GM18517 (cell line): Measurements from ENCODE around the gene GJA10.
"Not testable (repeated sequence)": the region's sequence is repeated elsewhere in the genome, so short reads cannot be mapped to it uniquely, and the experiment has no call there.

Experiments used
- ATAC-seq: cut with Tn5 transposase; IDR thresholded peaks from one replicate; pipeline ENCODE4 v1.9.1; 2021; ENCODE audit warnings: mild to moderate bottlenecking, moderate library complexity; ENCODE audit not compliant: unreplicated experiment

The GJA10 gene

DNA sequence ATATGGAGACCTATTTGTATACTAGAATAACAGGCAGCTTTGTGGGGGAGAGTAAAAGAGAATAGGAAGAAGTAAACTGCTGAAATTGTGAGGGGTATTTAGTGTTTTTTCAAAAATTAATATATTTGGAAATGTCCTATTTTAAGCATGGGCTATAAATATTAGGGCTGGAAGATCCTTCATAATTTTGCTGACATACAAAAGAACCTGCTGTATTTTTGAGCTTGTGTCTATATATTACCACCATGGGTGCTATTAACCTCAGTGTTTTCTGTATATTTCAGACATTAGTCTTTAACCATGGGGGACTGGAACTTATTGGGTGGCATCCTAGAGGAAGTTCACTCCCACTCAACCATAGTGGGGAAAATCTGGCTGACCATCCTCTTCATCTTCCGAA lies at the start of gene GJA10:
GJA10 (plus strand) TSS at position 301 of the 400 bp plus-strand sequence; CDS start at position 301, 0 bp downstream.
- no peak for ATAC-seq

DNA sequence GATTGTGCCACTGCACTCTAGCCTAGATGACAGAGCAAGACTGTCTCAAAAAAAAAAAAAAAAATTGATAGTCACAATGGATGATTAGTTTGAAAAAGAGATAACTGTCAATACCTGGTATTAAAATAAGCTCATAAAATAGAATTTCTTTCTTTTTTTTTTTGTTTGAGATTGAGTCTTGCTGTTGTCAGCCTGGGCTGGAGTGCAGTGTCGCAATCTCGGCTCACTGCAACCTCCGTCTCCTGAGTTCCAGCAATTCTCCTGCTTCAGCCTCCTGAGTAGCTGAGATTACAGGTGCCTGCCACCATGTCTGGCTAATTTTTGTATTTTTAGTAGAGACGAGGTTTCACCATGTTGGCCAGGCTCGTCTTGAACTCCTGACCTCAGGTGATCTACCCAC lies 46.8 kb upstream of the GJA10 start:
- not testable (repeated sequence) for ATAC-seq

DNA sequence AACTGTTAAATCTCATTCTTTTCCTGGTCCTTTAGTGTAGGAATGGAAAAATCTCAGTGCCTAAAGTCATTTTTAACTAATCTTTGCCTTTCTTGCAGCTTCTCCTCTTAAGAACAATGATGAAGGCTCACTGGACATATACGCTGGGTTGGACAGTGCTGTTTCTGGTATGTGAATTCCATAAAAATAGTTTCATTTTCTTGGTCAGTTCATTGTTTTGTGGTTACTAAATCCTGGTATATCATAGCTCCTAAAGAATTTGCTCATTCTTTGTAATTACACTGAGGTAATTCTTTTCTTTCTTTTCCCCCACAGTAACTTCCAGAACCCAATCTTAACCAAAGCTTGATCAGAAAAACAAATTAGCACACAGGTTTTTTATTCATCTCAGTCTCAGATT lies 41.2 kb upstream of the GJA10 start:
- ATAC-seq = no peak

DNA sequence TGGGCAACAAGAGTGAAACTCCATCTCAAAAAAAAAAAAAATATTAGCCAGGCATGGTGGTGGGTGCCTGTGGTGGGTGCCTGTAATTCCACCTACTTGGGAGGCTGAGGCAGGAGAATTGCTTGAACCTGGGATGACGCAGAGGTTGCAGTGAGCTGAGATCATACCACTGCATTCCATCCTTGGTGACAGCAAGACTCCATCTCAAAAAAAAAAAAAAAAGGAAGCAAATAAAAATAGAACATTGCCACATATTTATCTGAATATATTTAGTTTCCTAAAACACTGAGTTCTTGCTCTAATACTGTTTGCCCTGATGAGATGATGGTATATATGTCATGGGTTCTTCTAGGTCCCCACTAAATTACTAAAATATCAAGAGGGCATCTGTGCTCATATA lies 36.2 kb upstream of the GJA10 start:
- ATAC-seq = no peak

DNA sequence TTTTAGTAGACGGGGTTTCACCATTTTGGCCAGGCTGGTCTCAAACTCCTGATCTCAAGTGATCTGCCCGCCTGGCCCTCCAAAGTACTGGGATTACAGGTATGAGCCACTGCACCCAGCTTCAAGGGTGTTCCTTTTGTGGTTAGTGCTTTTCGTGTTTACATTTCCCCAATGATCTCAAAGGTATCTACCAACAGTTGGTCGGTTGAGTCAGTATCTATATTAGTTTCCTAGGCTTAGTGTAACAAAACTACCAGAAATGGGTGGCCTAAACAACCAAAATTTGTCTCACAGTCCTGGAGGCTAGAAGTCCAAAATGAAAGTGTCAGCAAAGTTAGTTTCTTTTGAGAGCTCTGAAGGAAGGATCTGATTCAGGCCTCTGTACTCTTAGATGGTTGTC lies 34.5 kb upstream of the GJA10 start:
- no peak for ATAC-seq

DNA sequence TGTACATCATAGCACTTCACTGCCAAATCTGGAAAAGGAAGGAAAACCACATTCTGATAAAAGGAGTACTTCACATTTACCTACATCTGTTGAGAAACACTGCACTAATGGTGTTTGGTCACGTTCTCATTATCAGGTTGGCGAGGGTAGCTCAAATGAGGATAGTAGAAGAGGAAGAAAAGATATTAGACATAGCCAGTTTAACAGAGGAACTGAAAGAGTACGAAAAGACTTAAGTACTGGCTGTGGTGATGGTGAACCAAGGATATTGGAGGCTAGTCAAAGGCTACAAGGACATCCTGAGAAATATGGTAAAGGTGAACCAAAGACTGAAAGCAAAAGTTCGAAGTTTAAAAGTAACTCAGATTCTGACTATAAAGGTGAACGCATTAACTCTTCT lies 32.0 kb upstream of the GJA10 start:
- no peak for ATAC-seq

DNA sequence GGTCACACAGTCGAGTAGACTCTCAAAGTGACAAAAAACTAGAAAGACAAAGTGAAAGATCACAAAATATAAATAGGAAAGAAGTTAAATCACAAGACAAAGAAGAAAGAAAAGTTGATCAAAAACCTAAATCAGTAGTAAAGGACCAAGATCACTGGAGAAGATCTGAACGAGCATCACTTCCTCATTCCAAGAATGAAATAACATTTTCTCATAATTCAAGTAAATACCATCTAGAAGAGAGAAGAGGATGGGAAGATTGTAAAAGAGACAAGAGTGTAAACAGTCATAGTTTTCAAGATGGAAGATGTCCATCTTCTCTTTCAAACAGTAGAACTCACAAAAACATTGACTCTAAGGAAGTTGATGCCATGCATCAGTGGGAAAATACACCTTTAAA lies 31.6 kb upstream of the GJA10 start:
- ATAC-seq = no peak

DNA sequence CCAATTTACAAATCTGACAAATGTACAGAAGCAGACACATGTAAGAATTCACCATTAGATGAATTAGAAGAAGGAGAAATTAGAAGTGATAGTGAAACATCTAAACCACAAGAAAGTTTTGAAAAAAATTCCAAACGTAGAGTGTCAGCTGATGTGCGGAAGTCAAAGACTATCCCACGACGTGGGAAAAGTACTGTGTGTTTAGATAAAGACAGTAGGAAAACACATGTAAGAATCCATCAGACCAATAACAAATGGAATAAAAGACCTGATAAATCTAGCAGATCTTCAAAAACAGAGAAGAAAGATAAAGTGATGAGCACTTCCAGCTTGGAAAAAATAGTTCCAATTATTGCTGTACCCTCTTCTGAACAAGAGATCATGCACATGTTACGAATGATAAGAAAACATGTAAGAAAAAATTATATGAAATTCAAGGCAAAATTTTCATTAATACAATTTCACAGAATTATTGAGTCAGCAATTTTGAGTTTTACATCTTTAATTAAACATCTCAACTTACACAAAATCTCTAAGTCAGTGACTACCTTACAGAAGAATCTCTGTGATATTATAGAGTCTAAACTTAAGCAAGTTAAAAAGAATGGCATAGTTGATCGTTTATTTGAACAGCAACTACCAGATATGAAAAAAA lies 28.1 kb upstream of the GJA10 start:
- ATAC-seq = no peak

DNA sequence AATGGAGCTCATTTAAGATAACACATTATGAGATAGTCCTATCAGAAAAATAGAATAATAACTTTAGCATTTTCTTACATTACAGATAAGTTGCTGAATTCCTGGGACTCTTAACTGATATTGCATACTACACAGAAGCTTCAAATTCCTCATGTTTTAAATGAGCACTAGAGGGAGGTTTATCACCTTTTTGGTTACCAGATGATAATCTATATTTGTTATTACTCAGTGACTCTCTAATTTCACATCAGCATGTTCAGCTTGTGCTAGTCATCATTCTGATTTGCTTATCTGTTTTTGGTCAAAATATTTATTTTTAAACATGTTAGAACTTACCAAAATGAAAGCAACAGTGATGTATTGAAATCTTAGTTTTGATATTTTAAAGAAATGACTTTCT lies 20.5 kb upstream of the GJA10 start:
- no peak for ATAC-seq

DNA sequence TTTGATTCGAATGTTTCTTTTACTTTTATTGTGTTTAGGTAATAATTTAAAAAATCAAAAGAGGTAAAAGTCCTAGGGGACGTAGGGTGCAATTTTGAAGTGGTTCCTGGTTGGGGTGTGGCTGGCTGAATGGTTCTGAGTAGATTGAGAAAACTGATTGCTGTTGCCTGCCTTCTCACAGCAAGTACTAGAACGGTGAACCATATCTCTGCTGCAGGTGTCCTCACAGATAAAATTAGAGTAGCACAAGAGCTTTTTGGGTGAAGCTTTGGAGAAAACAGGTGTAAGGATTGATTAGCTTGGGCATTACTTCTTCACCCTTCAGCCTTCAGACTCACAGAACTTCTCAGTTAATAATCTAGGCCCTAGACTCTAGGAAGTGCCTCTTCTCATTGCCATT lies 19.8 kb upstream of the GJA10 start:
- ATAC-seq = no peak

DNA sequence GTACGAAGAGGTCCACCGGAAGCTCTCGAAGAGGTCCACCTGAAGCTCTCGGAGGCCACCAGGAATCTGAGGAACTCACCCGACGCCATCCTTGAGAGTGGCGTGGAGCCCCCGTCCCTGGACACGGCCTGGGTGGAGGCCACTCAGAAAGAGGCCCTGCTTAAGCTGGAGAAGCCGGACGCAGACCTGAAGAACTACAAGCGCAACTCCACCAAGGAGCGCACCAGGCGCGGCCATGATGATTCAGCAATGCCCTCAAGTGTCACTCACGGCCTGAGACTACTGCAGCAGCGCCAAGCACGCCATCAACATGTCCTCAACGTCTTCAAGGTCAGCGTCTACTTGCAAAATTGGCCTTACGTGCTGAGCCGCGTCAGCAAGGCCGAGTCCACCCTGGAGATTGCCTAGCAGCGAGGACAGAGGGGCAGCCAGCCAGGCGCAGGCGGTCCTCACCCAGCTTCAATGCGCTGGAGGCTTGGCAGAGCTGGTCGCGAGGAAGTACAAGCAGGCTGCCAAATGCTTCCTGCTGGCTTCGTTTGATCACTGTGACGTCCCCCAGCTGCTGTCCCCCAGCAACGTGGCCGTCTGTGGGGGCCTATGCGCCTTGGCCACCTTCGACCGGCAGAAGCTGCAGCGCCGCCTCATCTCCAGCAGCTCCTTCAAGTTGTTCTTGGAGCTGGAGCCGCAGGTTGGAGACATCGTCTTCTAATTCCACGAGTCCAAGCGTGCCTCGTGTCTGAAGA lies 7.7 kb upstream of the GJA10 start:
- no peak for ATAC-seq

DNA sequence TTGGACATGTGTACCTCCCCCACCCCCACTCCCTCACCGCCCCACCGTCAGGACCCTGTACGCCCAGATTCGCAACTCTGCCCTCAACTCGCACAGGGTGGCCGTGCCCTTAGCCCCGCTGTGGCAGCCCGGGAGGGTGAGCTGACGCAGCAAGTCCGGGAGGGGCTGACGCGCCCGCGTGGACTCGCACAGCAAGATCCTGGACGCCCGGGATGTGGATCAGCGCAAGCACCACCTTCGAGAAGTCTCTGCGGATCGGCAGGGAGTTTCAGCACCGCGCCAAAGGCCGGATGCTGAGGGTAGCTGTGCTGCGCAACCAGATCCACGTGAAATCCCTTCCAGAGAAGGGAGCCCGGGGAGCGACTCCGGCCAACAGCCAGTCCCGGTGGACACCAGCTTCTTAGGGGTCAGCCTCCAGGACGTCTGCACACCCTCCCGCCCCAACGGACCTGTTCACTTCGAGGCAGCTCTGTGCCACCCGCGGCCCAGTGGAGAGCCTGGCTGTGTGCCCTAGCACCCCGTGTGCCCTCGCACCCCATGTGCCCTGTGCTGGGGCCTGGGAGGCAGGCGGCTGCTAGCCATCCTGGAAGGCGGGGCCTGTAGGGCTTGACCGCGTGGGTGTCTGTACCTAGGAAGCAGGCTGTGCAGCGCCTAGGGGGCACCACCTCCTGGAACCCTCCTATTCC lies 6.7 kb upstream of the GJA10 start:
- ATAC-seq = no peak

DNA sequence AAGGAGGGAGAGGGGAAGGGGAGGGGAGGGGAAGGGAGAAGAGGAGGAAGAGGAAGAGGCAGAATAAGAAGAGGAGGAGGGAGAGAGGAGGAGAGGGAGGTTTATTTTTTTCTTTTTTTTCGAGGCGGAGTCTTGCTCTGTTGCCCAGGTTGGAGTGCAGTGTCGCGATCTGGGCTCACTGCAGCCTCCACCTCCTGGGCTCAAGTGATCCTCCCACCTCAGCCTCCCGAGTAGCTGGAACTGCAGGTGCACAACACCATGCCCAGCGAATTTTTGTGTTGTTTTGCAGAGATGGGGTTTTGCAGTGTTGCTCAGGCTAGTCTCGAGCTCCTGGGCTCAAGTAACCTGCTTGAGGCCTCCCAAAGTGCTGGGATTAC lies 6.1 kb upstream of the GJA10 start:
- no peak for ATAC-seq

DNA sequence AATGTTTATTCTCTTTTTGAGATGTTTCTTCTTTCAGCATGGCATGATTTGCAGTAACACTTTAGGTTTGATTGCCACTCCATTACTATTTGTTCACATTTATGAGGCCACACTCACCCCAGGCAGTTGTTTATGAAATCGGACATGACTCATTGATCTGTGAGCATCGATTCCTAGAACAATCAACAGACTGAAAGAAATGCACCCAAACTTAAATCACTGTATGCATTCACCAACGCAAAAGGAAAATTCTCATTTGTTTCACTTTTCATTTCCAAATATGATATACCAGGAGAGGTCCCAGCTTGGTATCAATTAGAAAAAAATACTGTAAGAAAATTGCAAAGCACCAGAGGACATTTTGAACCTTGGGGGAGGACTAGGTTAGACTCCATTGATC lies 5.4 kb upstream of the GJA10 start:
- no peak for ATAC-seq

DNA sequence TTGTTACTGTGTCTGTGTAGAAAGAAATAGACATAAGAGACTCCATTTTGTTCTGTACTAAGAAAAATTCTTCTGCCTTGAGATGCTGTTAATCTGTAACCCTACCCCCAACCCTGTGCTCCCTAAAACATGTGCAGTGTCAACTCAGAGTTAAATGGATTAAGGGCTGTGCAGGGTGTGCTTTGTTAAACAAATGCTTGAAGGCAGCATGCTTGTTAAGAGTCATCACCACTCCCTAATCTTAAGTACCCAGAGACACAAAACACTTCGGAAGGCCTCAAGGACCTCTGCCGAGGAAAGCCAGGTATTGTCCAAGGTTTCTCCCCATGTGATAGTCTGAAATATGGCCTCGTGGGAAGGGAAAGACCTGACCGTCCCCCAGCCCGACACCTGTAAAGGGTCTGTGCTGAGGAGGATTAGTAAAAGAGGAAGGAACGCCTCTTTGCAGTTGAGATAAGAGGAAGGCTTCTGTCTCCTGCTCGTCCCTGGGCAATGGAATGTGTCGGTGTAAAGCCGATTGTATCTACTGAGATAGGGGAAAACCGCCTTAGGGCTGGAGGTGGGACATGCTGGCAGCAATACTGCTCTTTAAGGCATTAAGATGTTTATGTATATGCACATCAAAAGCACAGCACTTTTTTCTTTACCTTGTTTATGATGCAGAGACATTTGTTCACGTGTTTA lies 3.3 kb upstream of the GJA10 start:
- not testable (repeated sequence) for ATAC-seq

DNA sequence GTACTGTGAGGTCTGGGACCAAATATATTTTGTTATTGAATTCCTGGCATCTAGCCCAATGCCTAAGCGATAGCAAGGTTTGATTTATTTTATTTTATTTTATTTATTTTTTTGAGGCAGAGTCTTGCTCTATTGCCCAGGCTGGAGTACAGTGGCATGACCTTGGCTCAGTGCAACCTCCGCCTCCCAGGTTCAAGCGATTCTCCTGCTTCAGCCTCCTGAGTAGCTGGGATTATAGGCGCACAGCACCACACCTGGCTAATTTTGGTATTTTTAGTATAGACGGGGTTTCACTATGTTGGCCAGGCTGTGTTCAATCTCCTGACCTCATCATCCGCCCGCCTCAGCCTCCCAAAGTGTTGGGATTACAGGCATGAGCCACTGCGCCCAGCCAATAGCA lies 1.7 kb upstream of the GJA10 start:
- ATAC-seq = not testable (repeated sequence)

DNA sequence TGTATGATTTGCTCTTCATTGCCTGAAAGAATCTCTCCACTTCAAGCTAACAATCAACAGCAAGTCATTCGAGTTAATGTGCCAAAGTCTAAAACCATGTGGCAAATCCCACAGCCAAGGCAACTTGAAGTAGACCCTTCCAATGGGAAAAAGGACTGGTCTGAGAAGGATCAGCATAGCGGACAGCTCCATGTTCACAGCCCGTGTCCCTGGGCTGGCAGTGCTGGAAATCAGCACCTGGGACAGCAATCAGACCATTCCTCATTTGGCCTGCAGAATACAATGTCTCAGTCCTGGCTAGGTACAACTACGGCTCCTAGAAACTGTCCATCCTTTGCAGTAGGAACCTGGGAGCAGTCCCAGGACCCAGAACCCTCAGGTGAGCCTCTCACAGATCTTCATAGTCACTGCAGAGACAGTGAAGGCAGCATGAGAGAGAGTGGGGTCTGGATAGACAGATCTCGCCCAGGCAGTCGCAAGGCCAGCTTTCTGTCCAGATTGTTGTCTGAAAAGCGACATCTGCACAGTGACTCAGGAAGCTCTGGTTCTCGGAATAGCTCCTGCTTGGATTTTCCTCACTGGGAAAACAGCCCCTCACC lies 1.1 kb downstream of the GJA10 start:
- no peak for ATAC-seq

DNA sequence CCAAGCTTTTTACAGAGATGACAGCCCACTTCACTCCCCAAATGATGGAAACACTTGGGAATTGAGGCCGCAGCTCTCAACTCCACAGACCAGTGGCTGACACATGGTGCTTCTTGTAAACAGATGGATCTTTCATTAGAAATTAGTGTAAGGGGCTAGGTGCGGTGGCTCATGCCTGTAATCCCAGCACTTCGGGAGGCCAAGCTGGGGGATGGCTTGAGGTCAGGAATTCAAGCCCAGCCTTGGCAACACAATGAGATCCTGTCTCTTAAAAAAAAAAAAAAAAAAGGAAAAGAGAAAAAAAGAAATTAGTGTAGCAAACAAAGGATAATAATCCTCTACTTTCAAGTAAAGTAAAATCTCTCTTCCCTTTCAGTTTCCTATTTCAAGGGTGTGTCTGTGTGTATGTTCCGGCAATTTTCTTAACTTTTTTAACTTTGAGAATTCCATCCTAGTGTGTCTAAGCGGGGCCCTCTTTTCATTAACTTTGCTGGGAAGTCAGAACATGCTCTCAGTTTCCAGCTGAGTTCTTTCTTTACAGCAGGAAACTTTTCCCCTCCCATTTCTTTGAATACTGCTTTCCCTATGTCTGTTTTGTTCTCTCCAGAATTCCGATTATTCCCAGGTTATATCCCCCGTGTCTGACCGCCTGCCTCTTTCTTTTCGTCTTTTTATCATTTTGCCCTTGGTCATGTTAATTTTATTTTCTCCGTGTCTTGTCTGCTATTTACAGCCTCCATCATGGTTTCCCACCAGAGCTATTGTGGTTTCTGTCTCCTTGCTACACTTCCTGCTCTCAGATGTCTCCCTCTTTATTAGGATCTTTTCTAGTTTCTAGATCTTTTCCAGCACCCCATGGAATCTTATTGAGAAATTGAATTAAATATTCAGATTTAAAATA lies 16.0 kb downstream of the GJA10 start:
- ATAC-seq = not testable (repeated sequence)

DNA sequence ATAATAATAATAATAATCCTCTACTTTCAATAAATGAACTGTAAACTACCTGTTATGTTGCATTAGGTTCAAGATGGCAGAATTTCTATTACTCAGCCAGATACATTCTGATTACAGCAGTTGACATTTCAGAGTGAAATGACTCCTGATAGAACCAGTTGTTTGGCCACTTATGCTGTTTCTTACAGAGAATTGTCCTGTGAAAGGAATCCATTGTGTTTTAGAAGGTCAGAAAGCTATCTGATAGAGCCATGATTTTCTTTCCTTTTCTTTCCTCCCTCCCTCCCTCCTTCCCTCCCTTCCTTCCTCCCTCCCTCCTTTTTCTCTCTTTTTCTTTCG lies 16.6 kb downstream of the GJA10 start:
- no peak for ATAC-seq
